ENCODE results near the gene HDAC7. TPM values are rescaled to one million over a fixed set of nuclear protein-coding genes. Genes with fewer than 3 reads are reported as not detected.

The HDAC7 gene
- total and polyA plus RNA-seq, 7 experiments from 2014 or later: 16.7 to 194 (median 153) TPM

DNA sequence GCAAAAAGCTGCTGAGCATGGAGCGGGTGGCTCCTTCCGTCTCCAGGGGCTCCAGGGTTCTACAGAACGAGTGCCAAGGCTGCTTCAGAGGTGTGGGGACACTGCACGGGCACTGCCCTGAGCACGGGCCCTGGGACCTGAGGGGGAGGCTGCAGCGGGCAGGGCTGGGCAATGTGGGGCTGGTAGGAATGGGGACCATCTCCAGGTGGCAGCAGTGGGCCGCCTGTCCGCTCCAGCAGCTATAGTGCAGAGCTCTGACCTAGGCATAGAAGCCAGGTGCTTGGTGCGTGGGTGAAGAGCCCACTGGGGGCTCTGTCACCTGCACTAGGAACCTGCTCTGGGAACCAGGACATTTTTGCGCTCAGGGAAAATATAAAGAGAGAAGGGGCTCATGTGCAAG is 22.3 kb downstream of the HDAC7 start:
- Histone ChIP-seq H3K36me3 (ENCODE audit: control insufficient read depth in 2 of 3, insufficient read depth in 3 of 3, low read length in 3 of 3) (peaks cover 0 to 82% (median 35%) of the 10 kb centered on the region in 3 experiments), H3K27me3 (ENCODE audit: control insufficient read depth in 2 of 2, insufficient read depth in 2 of 2, low read length in 2 of 2) (no peaks in the 10 kb centered on the region), H3K9me3 (ENCODE audit: control insufficient read depth in 2 of 3, low read length in 3 of 3) (no peaks in the 10 kb centered on the region), H3K27ac (ENCODE audit: low read depth, low read length) (peak overlapping the region; percentile 51), H3K4me1 (ENCODE audit: control insufficient read depth in 2 of 2, insufficient read depth in 2 of 2, low read length in 2 of 2) (peaks cover 6 to 35% of the 10 kb centered on the region in 2 donors), H3K4me3 (ENCODE audit: low read length) (no peak overlapping the region)
- ATAC-seq (peak; percentile 74), DNase-seq (peak in 6 of 9 donors; percentile 36 to 54 (median 46))
- ChIA-PET POLR2A (interaction anchor here (0.6 to 1.7 kb wide), 4 partner anchors 9 to 36 kb away, joined by 3 to 6 read pairs (median 4); partner anchors contain the start of gene HDAC7), CTCF (interaction anchor here (0.7 to 4.6 kb wide), 10 partner anchors 15 to 1396 kb away, joined by 3 to 62 read pairs (median 4); partner anchors contain the start of gene HDAC7)
- Mint-ChIP-seq H3K4me1 (peaks cover 20 to 47% (median 42%) of the 10 kb centered on the region in 7 donors), H3K9me3 (no peaks in the 10 kb centered on the region), H3K27me3 (no peaks in the 10 kb centered on the region), H3K4me3 (peak overlapping the region in 3 of 10 donors; percentile 53 to 64 (median 61)), H3K36me3 (peaks cover 0 to 20% (median 16%) of the 10 kb centered on the region in 5 donors), H3K27ac (peak overlapping the region; percentile 57 to 93 (median 87))
- intact Hi-C loops (cut with micrococcal nuclease): loop anchor here (1.0 to 2.0 kb wide), 2 partner anchors 15 to 40 kb away; no protein-coding TSS in a partner anchor

DNA sequence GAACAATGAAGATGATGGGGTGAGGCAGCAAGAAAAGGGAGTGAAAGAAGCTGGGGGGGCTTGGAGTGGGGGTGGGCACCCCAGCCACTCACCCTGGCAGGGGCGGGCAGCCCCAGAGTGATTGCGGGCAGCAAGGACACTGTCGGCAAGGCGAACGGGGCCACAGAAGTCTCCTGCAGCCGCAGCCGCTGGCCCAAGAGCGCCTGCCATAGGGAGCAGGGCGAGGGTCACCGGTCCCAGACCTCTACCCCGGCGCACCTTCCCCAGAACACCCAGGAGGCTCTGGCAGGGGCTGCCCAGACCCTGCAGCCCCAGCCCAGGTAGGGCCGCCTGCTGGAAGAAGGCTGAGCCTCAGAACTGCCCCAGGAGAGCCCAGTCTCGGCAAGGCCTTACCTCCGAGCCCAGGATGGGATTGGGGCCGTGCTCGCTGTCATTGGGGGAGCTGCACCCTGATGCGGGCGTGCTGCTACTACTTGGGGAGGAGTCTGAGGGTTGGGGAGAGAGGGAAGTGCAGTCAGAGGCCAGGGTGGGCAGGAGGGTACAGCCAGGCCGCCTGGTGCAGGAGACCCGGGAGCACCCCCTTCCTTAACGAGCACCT is 23.8 kb downstream of the HDAC7 start:
- intact Hi-C loops (cut with micrococcal nuclease): loop anchor here in 1 of 2 donors (2.0 kb wide), 1 partner anchor 17 kb away; no protein-coding TSS in a partner anchor
- H3K27ac Mint-ChIP-seq: peak overlapping the region in 2 of 9 donors; percentile 32 to 51
- CTCF ChIA-PET: interaction anchor here (0.6 to 4.6 kb wide), 3 partner anchors 12 to 41 kb away, joined by 3 to 62 read pairs (median 8); no protein-coding TSS in a partner anchor

DNA sequence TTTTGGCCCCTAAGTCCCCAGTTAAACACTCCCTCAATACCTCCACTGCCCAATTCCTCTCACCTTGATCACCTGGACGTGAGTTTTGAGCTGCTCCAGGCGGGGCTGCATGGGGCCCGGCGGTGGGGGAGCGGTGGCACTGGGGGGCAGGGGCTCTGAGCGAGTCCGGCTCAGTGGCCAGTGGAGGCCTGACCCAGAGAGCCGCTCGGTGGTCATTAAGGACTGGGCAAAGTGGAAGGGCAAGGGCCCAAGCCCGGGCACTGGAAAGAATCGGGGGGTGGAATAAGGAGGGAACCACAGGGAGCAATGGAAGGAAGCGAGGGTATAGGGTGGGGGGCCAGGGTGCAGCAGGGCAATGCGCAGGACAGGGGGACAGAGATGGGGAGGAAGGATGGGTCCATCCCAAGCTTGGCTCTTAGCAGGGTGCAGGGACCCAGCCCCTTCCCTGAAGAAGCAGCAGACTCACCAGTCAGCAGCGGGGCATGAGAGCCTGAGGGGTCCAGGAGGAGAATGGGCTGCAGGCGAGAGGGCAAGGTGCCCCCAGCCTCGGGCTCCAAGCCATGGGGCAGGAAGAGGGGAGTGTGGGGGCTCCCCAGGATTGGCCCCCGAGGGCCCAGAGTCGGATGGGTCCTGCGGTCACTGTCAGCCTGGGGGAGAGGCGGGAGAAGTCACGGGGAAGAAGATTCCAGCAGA is 24.4 kb downstream of the HDAC7 start:
- no peaks in the 10 kb centered on the region for H3K27me3 Mint-ChIP-seq
- H3K9me3 Mint-ChIP-seq: no peaks in the 10 kb centered on the region
- H3K4me3 ChIP-seq (ENCODE audit: low read length): no peak overlapping the region
- H3K4me1 ChIP-seq (ENCODE audit: control insufficient read depth in 2 of 2, insufficient read depth in 2 of 2, low read length in 2 of 2): peaks cover 0 to 16% of the 10 kb centered on the region in 2 donors
- CTCF ChIA-PET: interaction anchor here (0.6 to 4.6 kb wide), 4 partner anchors 13 to 52 kb away, joined by 3 to 62 read pairs (median 3); no protein-coding TSS in a partner anchor
- no peaks in the 10 kb centered on the region for H3K27me3 ChIP-seq (ENCODE audit: control insufficient read depth in 2 of 2, insufficient read depth in 2 of 2, low read length in 2 of 2)
- H3K36me3 ChIP-seq (ENCODE audit: control insufficient read depth in 2 of 3, insufficient read depth in 3 of 3, low read length in 3 of 3): peaks cover 0 to 98% (median 44%) of the 10 kb centered on the region in 3 experiments
- H3K36me3 Mint-ChIP-seq: peaks cover 5 to 28% (median 19%) of the 10 kb centered on the region in 5 donors
- H3K9me3 ChIP-seq (ENCODE audit: control insufficient read depth in 2 of 3, low read length in 3 of 3): no peaks in the 10 kb centered on the region
- no peak overlapping the region for H3K4me3 Mint-ChIP-seq
- peaks cover 6 to 25% (median 21%) of the 10 kb centered on the region in 7 donors for H3K4me1 Mint-ChIP-seq
- ATAC-seq: no peak
- POLR2A ChIA-PET: interaction anchor here (0.8 to 2.4 kb wide), 3 partner anchors 13 to 24 kb away, joined by 3 to 7 read pairs (median 5); partner anchors contain the start of gene HDAC7
- H3K27ac ChIP-seq (ENCODE audit: low read depth, low read length): peak overlapping the region; percentile 19
- DNase-seq: no peak
- peak overlapping the region in 5 of 9 donors; percentile 21 to 76 (median 51) for H3K27ac Mint-ChIP-seq
- intact Hi-C loops (cut with micrococcal nuclease): no loop called here

More for the DNA sequence above, 23.8 kb downstream of the HDAC7 start:
- no peaks in the 10 kb centered on the region for H3K27me3 ChIP-seq (ENCODE audit: control insufficient read depth in 2 of 2, insufficient read depth in 2 of 2, low read length in 2 of 2)
- Mint-ChIP-seq H3K36me3 (peaks cover under 1 to 22% (median 16%) of the 10 kb centered on the region in 5 donors), H3K27me3 (no peaks in the 10 kb centered on the region), H3K4me1 (peaks cover 7 to 32% (median 27%) of the 10 kb centered on the region in 7 donors), H3K4me3 (no peak overlapping the region), H3K9me3 (no peaks in the 10 kb centered on the region)
- H3K27ac ChIP-seq (ENCODE audit: low read depth, low read length): no peak overlapping the region
- H3K4me3 ChIP-seq (ENCODE audit: low read length): no peak overlapping the region
- H3K9me3 ChIP-seq (ENCODE audit: control insufficient read depth in 2 of 3, low read length in 3 of 3): no peaks in the 10 kb centered on the region
- no peak for DNase-seq
- POLR2A ChIA-PET: interaction anchor here (2.4 kb wide), 1 partner anchor 23 kb away, joined by 7 read pairs; the partner anchor contains the start of gene HDAC7
- no peak for ATAC-seq
- peaks cover 0 to 97% (median 39%) of the 10 kb centered on the region in 3 experiments for H3K36me3 ChIP-seq (ENCODE audit: control insufficient read depth in 2 of 3, insufficient read depth in 3 of 3, low read length in 3 of 3)
- peaks cover 0 to 20% of the 10 kb centered on the region in 2 donors for H3K4me1 ChIP-seq (ENCODE audit: control insufficient read depth in 2 of 2, insufficient read depth in 2 of 2, low read length in 2 of 2)

DNA sequence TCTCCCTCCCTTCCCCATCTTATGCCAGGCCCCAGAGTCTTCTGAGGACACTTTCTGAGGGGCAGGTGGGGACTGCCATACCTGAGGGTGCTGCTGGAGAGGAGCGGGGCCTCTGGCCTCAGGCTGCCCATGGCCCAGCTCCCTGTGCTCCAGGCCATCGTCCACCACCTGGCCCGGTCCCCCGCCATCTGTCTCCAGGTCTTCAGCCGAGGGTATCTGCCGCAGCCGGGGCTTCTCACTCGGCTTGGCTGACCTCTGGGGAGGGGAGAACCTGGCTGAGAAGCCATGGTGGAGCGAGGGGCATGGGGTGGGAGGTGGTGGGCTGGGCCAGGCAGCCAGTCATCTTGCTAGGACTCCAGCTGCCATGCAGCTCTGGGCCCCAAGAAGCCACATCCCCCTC is 25.0 kb downstream of the HDAC7 start:
- intact Hi-C loops (cut with micrococcal nuclease): no loop called here
- DNase-seq (no peak), ATAC-seq (no peak)
- CTCF ChIA-PET: interaction anchor here (0.7 to 1.0 kb wide), 3 partner anchors 15 to 52 kb away, joined by 3 read pairs; no protein-coding TSS in a partner anchor
- Histone ChIP-seq H3K27ac (ENCODE audit: low read depth, low read length) (peak overlapping the region; percentile 19), H3K27me3 (ENCODE audit: control insufficient read depth in 2 of 2, insufficient read depth in 2 of 2, low read length in 2 of 2) (no peaks in the 10 kb centered on the region), H3K4me1 (ENCODE audit: control insufficient read depth in 2 of 2, insufficient read depth in 2 of 2, low read length in 2 of 2) (peaks cover 0 to 12% of the 10 kb centered on the region in 2 donors), H3K4me3 (ENCODE audit: low read length) (no peak overlapping the region), H3K9me3 (ENCODE audit: control insufficient read depth in 2 of 3, low read length in 3 of 3) (no peaks in the 10 kb centered on the region), H3K36me3 (ENCODE audit: control insufficient read depth in 2 of 3, insufficient read depth in 3 of 3, low read length in 3 of 3) (peaks cover 0 to 98% (median 46%) of the 10 kb centered on the region in 3 experiments)
- POLR2A ChIA-PET: interaction anchor here (0.8 to 2.4 kb wide), 4 partner anchors 14 to 55 kb away, joined by 3 to 7 read pairs (median 4); partner anchors contain the start of gene HDAC7
- Mint-ChIP-seq H3K9me3 (no peaks in the 10 kb centered on the region), H3K27ac (peak overlapping the region in 5 of 9 donors; percentile 21 to 76 (median 51)), H3K4me1 (peaks cover 6 to 19% (median 16%) of the 10 kb centered on the region in 7 donors), H3K36me3 (peaks cover 5 to 28% (median 20%) of the 10 kb centered on the region in 5 donors), H3K4me3 (no peak overlapping the region), H3K27me3 (no peaks in the 10 kb centered on the region)

DNA sequence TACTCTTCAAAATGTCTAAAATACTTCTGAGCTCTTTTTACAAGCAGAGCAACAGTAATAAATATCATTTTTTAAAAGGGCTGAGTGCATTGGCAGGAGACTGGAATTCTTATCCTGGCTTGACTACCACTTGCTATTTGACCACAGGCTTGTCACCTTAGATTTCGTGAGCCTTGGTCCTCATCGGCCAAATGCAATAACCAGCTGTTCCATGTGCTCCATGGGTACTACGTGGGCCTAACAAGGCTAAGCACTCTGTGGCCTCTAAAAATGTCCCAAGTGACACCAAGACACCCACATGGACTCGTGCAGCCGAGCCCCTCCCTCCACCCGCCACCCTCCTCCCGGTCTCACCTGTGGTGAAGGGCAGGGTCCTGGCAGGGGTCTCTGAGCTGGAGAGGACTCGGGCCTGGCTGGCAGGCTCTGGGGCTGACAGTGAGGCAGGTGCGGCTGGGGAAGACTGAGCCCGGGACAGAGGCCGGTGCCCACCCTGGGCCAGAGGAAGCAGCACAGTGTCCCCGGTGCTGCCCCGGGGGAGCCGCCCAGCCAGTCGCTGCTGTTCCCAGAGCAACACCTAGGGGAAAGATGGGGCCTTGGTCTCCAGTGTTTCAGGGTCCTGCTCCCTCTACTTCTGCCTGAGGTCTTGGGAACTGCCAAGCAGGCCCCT is 26.6 kb downstream of the HDAC7 start:
- Histone ChIP-seq H3K36me3 (ENCODE audit: control insufficient read depth in 2 of 3, insufficient read depth in 3 of 3, low read length in 3 of 3) (peaks cover 4 to 99% (median 58%) of the 10 kb centered on the region in 3 experiments), H3K4me3 (ENCODE audit: low read length) (no peak overlapping the region), H3K27me3 (ENCODE audit: control insufficient read depth in 2 of 2, insufficient read depth in 2 of 2, low read length in 2 of 2) (no peaks in the 10 kb centered on the region), H3K9me3 (ENCODE audit: control insufficient read depth in 2 of 3, low read length in 3 of 3) (no peaks in the 10 kb centered on the region), H3K27ac (ENCODE audit: low read depth, low read length) (no peak overlapping the region), H3K4me1 (ENCODE audit: control insufficient read depth in 2 of 2, insufficient read depth in 2 of 2, low read length in 2 of 2) (no peaks in the 10 kb centered on the region)
- H3K27me3 Mint-ChIP-seq: no peaks in the 10 kb centered on the region
- ATAC-seq (no peak), DNase-seq (no peak)
- H3K4me3 Mint-ChIP-seq: no peak overlapping the region
- peak overlapping the region in 7 of 9 donors; percentile 44 to 63 (median 52) for H3K27ac Mint-ChIP-seq
- intact Hi-C loops (cut with micrococcal nuclease): no loop called here
- peaks cover 11 to 42% (median 28%) of the 10 kb centered on the region in 5 donors for H3K36me3 Mint-ChIP-seq
- CTCF ChIA-PET: interaction anchor here (0.9 to 1.7 kb wide), 4 partner anchors 9 to 48 kb away, joined by 3 to 5 read pairs (median 4); no protein-coding TSS in a partner anchor
- peaks cover 2 to 12% (median 7%) of the 10 kb centered on the region in 7 donors for H3K4me1 Mint-ChIP-seq
- H3K9me3 Mint-ChIP-seq: no peaks in the 10 kb centered on the region
- POLR2A ChIA-PET: interaction anchor here (1.1 kb wide), 1 partner anchor 15 kb away, joined by 3 read pairs; no protein-coding TSS in a partner anchor

Data from naive thymus-derived CD4-positive, alpha-beta T cell (primary cell).